Sigmoid colon (tissue), 4 donors: ENCODE results near the gene CGB2.

Source experiments
- CTCF ChIP-seq, 4 experiments: fragments of 450-650 bp in 3 of 4; fragments of 200-600 bp in 1 of 4; IDR thresholded peaks; one replicate each; pipeline ENCODE4 v1.5.1; 2016 to 2019; ENCODE audit warnings: antibody characterized with exemption in 4 of 4, mild to moderate bottlenecking in 3 of 4, moderate library complexity in 2 of 4
- EP300 ChIP-seq, 4 donors: sonication (generic); formaldehyde crosslinking; IDR thresholded peaks; one replicate each; pipeline ENCODE4 v1.6.1; 2017; ENCODE audit warnings: antibody characterized with exemption in 4 of 4
- POLR2A ChIP-seq, 2 donors: fragments of 450-650 bp; IDR thresholded peaks; one replicate each; pipeline ENCODE4 v1.6.1; 2016; ENCODE audit warnings: antibody characterized with exemption in 2 of 2, mild to moderate bottlenecking in 2 of 2, moderate library complexity in 2 of 2
- POLR2AphosphoS5 ChIP-seq, 4 donors: sonication (generic); formaldehyde crosslinking; IDR thresholded peaks; one replicate each; pipeline ENCODE4 v1.6.1; 2017; ENCODE audit warnings: antibody characterized with exemption in 4 of 4

GRCh38 chr19:49017041-49017665 is 14.5 kb upstream of the CGB2 start, which contains the start of gene LHB:
- TF ChIP-seq POLR2A (IDR thresholded peaks at IDR 0.05) (no peak), CTCF (IDR thresholded peaks at IDR 0.05) (no peak), EP300 (IDR thresholded peaks at IDR 0.05) (no peak), POLR2AphosphoS5 (IDR thresholded peaks at IDR 0.05) (no peak)
